ENCODE data around the gene HOTAIR. TPM values are rescaled to one million over a fixed set of nuclear protein-coding genes. Genes with fewer than 3 reads are reported as not detected.
A peak's percentile ranks its signal among the peaks of the same experiment; 100 is the strongest.

Gene HOTAIR
- total RNA-seq, 1 donor from 2014 or later, result not detected

DNA sequence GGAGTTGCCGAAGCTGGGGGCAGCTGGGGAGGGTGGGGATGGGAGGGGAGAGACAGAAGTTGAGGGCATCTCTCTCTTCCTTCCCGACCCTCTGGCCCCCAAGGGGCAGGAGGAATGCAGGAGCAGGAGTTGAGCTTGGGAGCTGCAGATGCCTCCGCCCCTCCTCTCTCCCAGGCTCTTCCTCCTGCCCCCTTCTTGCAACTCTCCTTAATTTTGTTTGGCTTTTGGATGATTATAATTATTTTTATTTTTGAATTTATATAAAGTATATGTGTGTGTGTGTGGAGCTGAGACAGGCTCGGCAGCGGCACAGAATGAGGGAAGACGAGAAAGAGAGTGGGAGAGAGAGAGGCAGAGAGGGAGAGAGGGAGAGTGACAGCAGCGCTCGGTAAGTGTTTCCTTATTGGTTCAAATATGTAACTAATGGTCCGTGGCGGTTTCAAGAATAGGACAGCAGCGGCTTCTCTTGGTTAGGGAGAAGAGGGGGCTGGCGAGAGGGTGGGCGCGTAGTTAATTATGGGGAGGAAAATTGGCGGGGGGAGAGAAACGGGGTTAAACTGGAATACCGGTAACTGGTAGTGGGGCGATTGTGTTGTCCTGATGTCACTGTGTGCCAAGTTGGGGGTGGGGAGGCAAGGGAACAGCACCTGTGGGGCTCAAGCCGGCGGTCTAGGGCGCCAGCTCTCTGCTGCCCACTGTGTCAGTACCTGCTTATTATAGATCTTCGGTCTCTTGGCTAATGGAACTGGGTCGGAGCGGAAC lies 42.5 kb upstream of the HOTAIR start:
- peak overlapping the region; percentile 38 for H3K4me3 Mint-ChIP-seq (ENCODE audit: low read depth)
- TF ChIP-seq, protein P1, sequence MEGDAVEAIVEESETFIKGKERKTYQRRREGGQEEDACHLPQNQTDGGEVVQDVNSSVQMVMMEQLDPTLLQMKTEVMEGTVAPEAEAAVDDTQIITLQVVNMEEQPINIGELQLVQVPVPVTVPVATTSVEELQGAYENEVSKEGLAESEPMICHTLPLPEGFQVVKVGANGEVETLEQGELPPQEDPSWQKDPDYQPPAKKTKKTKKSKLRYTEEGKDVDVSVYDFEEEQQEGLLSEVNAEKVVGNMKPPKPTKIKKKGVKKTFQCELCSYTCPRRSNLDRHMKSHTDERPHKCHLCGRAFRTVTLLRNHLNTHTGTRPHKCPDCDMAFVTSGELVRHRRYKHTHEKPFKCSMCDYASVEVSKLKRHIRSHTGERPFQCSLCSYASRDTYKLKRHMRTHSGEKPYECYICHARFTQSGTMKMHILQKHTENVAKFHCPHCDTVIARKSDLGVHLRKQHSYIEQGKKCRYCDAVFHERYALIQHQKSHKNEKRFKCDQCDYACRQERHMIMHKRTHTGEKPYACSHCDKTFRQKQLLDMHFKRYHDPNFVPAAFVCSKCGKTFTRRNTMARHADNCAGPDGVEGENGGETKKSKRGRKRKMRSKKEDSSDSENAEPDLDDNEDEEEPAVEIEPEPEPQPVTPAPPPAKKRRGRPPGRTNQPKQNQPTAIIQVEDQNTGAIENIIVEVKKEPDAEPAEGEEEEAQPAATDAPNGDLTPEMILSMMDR (IDR thresholded peaks at IDR 0.05; ENCODE audit: unreplicated experiment), result no peak
- H3K9me3 Mint-ChIP-seq (ENCODE audit: low read depth), result no peaks in the 10 kb centered on the region
- peaks cover 92% of the 10 kb centered on the region for H3K27me3 Mint-ChIP-seq
- peaks cover 6% of the 10 kb centered on the region for H3K4me1 Mint-ChIP-seq (ENCODE audit: low read depth)
- DNase-seq (ENCODE audit: low spot score, unreplicated experiment), result no peak
- H3K36me3 Mint-ChIP-seq (ENCODE audit: insufficient read depth), result no peaks in the 10 kb centered on the region
- H3K27ac Mint-ChIP-seq, result peak overlapping the region; percentile 16

DNA sequence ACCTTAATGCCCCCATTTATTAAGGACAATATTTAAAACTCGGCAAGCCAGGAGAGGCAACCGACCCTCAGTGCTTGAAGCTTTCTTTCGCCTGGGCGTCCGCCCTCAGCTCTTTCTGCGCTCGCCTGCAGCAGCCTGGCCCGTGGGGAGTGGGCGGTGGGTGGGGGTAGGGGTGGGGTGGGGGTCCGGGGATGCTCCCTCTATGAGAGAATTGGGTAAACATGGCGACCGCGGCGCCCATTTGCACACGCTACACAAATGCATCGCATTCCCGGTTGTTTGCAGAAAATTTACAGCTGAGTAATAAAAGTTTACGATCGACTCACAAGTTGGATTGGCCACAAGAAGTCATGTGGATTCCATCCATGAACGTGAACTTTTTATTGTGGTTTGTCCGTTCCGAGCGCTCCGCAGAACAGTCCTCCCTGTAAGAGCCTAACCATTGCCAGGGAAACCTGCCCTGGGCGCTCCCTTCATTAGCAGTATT lies 41.8 kb upstream of the HOTAIR start:
- Mint-ChIP-seq H3K4me1 (ENCODE audit: low read depth) (peaks cover 6% of the 10 kb centered on the region), H3K9me3 (ENCODE audit: low read depth) (no peaks in the 10 kb centered on the region), H3K27ac (no peak overlapping the region), H3K4me3 (ENCODE audit: low read depth) (no peak overlapping the region), H3K36me3 (ENCODE audit: insufficient read depth) (no peaks in the 10 kb centered on the region), H3K27me3 (peaks cover 92% of the 10 kb centered on the region)
- TF ChIP-seq, protein P1 (IDR thresholded peaks at IDR 0.05; ENCODE audit: unreplicated experiment), result no peak
- no peak for DNase-seq (ENCODE audit: low spot score, unreplicated experiment)

DNA sequence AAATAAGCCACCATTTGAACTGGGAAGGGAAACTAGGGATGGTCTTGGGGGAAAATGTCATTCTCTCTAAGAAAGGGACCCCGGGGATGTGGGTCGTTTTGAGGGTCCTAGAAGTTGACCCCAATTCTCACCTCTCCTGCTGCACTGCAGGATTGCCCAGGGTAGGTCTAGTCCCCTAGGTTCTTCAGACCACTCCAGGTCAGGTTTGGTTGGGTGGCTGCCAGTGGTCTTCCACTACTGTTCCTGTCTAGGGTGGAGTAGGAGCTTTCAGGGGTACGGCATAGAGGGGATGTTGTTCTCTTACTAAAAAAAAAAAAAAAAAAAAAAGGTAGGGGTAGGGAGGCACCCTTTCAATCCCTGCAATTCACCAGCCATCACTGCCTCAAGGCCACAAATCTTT lies 41.3 kb upstream of the HOTAIR start:
- no peak for DNase-seq (ENCODE audit: low spot score, unreplicated experiment)
- H3K4me1 Mint-ChIP-seq (ENCODE audit: low read depth), result peaks cover 6% of the 10 kb centered on the region
- no peak overlapping the region for H3K27ac Mint-ChIP-seq
- no peaks in the 10 kb centered on the region for H3K9me3 Mint-ChIP-seq (ENCODE audit: low read depth)
- TF ChIP-seq, protein P1 (IDR thresholded peaks at IDR 0.05; ENCODE audit: unreplicated experiment), result no peak
- H3K27me3 Mint-ChIP-seq, result peaks cover 92% of the 10 kb centered on the region
- H3K4me3 Mint-ChIP-seq (ENCODE audit: low read depth), result no peak overlapping the region
- no peaks in the 10 kb centered on the region for H3K36me3 Mint-ChIP-seq (ENCODE audit: insufficient read depth)

DNA sequence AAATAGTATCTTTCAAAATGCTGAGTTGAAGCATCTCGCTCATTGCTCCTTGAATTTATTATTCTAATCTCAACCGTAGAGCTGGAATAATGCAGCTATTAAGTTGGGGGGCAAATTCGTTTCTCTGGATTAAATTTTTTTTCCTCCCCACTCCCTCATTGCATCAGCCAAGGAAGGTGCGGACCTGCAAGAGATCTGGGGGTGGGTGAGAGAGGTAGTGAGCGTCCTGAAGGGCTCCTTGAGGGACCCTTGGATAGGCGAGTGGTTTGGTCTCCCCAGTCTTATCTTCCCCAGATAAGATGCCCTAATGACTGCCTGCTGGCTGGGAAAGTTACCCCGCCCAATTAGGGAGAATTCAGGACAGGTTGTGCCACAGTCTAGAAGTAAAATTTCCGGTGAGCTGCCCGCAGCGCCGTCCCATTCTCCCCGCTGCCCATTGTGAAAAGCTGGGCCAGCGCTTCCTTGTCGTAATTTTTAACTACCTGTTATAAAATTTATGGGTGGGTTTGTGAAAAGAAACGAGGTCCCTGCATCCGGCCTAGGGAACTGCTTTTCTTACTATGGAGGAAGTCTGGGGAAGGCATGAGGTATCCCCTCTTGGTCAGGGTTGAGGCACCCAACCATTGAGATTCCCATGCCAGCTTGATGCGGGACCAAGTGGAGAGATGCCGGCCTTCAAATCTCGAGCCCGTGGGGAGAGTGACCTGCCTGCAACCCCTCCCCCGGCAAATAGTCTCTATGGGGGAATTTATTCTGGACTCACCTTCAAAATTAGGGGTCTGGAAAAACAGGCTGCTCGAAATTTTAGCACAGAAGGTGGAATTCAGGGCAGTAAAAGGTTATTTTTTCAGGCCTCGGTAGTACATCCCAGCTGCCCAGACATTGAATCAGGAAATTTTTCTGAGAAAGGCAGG lies 40.5 kb upstream of the HOTAIR start:
- no peak for DNase-seq (ENCODE audit: low spot score, unreplicated experiment)
- Mint-ChIP-seq H3K27ac (no peak overlapping the region), H3K4me1 (ENCODE audit: low read depth) (peaks cover 6% of the 10 kb centered on the region), H3K4me3 (ENCODE audit: low read depth) (no peak overlapping the region), H3K9me3 (ENCODE audit: low read depth) (no peaks in the 10 kb centered on the region), H3K36me3 (ENCODE audit: insufficient read depth) (no peaks in the 10 kb centered on the region), H3K27me3 (peaks cover 92% of the 10 kb centered on the region)
- TF ChIP-seq, protein P1 (IDR thresholded peaks at IDR 0.05; ENCODE audit: unreplicated experiment), result no peak

DNA sequence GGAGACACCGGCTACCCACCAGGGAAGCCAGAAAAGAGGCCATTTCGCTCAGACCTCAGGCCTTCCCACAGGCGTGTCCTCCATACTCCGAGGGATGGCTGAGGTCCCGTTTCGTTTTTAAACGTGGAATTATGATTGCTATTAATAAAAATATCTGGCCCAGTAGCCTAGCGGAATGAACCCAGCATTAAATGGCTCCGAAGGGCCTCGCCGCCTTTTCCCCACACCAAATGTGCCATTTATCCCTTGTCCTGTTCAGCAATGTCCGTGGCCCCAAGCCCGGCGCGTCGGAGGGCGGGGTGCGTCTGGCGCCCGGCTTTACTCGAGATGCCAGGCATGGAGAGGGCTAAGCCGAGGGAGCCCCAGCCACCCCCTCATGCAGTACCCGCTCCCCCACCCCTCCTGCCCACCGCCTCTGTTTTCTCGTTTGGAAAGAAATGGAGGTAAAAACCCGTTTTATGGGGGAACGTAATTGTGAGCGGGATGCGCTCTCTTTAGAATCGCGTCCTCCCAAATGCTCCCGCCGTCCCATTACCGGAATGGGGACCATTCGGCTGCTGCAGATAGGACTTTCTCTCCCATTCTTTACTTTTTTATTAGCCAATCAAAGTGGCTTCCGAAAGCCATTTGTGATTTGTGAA lies 39.7 kb upstream of the HOTAIR start:
- Mint-ChIP-seq H3K27me3 (peaks cover 92% of the 10 kb centered on the region), H3K4me3 (ENCODE audit: low read depth) (no peak overlapping the region), H3K4me1 (ENCODE audit: low read depth) (peaks cover 6% of the 10 kb centered on the region), H3K9me3 (ENCODE audit: low read depth) (no peaks in the 10 kb centered on the region), H3K27ac (no peak overlapping the region), H3K36me3 (ENCODE audit: insufficient read depth) (no peaks in the 10 kb centered on the region)
- TF ChIP-seq, protein P1 (IDR thresholded peaks at IDR 0.05; ENCODE audit: unreplicated experiment), result no peak
- DNase-seq (ENCODE audit: low spot score, unreplicated experiment), result no peak

Measured in progenitor cell of endocrine pancreas (in vitro differentiated cells).